Colonic mucosa (tissue), 4 donors: ENCODE results near the gene HNRNPH1. TPM values are rescaled to one million over a fixed set of nuclear protein-coding genes. Genes with fewer than 3 reads are reported as not detected.

Source experiments
- DNase-seq: peaks from one replicate; pipeline ENCODE4 v3.0.0-alpha.2; 2020
- H3K27ac ChIP-seq: fragments of 200-600 bp; one replicate; pipeline ENCODE4 v1.8.0; 2021
- H3K27me3 ChIP-seq: fragments of 200-600 bp; one replicate; pipeline ENCODE4 v1.8.0; 2021
- H3K36me3 ChIP-seq: fragments of 200-600 bp; one replicate; pipeline ENCODE4 v1.8.0; 2021
- H3K4me1 ChIP-seq: fragments of 200-600 bp; one replicate; pipeline ENCODE4 v1.8.0; 2021; ENCODE audit warnings: mild to moderate bottlenecking
- H3K4me3 ChIP-seq: fragments of 200-600 bp; one replicate; pipeline ENCODE4 v1.8.0; 2021
- H3K9ac ChIP-seq, 2 donors: one replicate each; pipeline ENCODE4 v1.7.0; 2013; ENCODE audit warnings: control low read depth in 2 of 2, low read depth in 2 of 2, low read length in 2 of 2
- H3K9me3 ChIP-seq: fragments of 200-600 bp; one replicate; pipeline ENCODE4 v1.8.0; 2021
- CTCF ChIP-seq: fragments of 200-600 bp; IDR thresholded peaks from one replicate; pipeline ENCODE4 v1.8.0; 2022; ENCODE audit warnings: antibody characterized with exemption, mild to moderate bottlenecking
- intact Hi-C: fragments of 100-400 bp; cut with DNase I; formaldehyde crosslinking; loops from one replicate; pipeline ENCODE4 v1.14.1; 2022
- total RNA-seq, 2 donors: library from RNA; stranded (reverse); fragmentation: NEBNext Ultra II Directional in 1 of 2; extraction: Animal tissue kit (Norgen Biotek cat#: 25700) in 1 of 2; gene quantifications; one replicate each; pipeline ENCODE4 v1.2.1, GENCODE V29; 2021
- donor health status: healthy.
- donor health status: DM: no; HTN: no; CAD: no.
- donor health status: DM: no; HTN: no; CAD: no.

Gene HNRNPH1
- total RNA-seq, 2 donors from 2014 or later: 332 to 510 TPM

GRCh38 chr5:179619776-179620175 is 3.7 kb downstream of the HNRNPH1 start:
- peaks cover 8% of the 10 kb centered on the region for H3K4me1 ChIP-seq
- H3K27me3 ChIP-seq: no peaks in the 10 kb centered on the region
- intact Hi-C loops: loop anchor here (10.0 kb wide), 1 partner anchor 105 kb away; no protein-coding TSS in a partner anchor
- H3K9me3 ChIP-seq: no peaks in the 10 kb centered on the region
- no peak for TF ChIP-seq CTCF
- H3K27ac ChIP-seq: no peak overlapping the region
- H3K9ac ChIP-seq: no peak overlapping the region
- H3K36me3 ChIP-seq: peaks cover 34% of the 10 kb centered on the region
- peak overlapping the region; percentile 98 for H3K4me3 ChIP-seq
- DNase-seq: no peak

- intact Hi-C loops: loop anchor here (10.0 kb wide), 1 partner anchor 106 kb away; no protein-coding TSS in a partner anchor
- no peaks in the 10 kb centered on the region for H3K27me3 ChIP-seq
- DNase-seq: no peak
- H3K9me3 ChIP-seq: no peaks in the 10 kb centered on the region
- peaks cover 39% of the 10 kb centered on the region for H3K36me3 ChIP-seq
- TF ChIP-seq CTCF: no peak
- H3K27ac ChIP-seq: no peak overlapping the region
- H3K4me1 ChIP-seq: peaks cover 8% of the 10 kb centered on the region
- no peak overlapping the region for H3K9ac ChIP-seq
- H3K4me3 ChIP-seq: no peak overlapping the region
Observed at GRCh38 chr5:179618923-179619554, 4.4 kb downstream of the HNRNPH1 start.

- no peak for TF ChIP-seq CTCF
- no peaks in the 10 kb centered on the region for H3K27me3 ChIP-seq
- H3K27ac ChIP-seq: no peak overlapping the region
- intact Hi-C loops: loop anchor here (10.0 kb wide), 1 partner anchor 107 kb away; no protein-coding TSS in a partner anchor
- no peak overlapping the region for H3K4me3 ChIP-seq
- peaks cover 47% of the 10 kb centered on the region for H3K36me3 ChIP-seq
- DNase-seq: no peak
- H3K9me3 ChIP-seq: no peaks in the 10 kb centered on the region
- no peak overlapping the region for H3K9ac ChIP-seq
- H3K4me1 ChIP-seq: peaks cover 8% of the 10 kb centered on the region
Observed at GRCh38 chr5:179617930-179618329, 5.5 kb downstream of the HNRNPH1 start.

- no peaks in the 10 kb centered on the region for H3K27me3 ChIP-seq
- TF ChIP-seq CTCF: no peak
- H3K27ac ChIP-seq: no peak overlapping the region
- intact Hi-C loops: loop anchor here (10.0 kb wide), 1 partner anchor 109 kb away; no protein-coding TSS in a partner anchor
- no peak overlapping the region for H3K4me3 ChIP-seq
- peaks cover 5% of the 10 kb centered on the region for H3K4me1 ChIP-seq
- DNase-seq: no peak
- H3K9me3 ChIP-seq: no peaks in the 10 kb centered on the region
- H3K36me3 ChIP-seq: peaks cover 47% of the 10 kb centered on the region
- no peak overlapping the region for H3K9ac ChIP-seq
Observed at GRCh38 chr5:179616002-179616594, 7.4 kb downstream of the HNRNPH1 start.

GRCh38 chr5:179615203-179615602 is 8.3 kb downstream of the HNRNPH1 start:
- H3K9ac ChIP-seq: no peak overlapping the region
- no peaks in the 10 kb centered on the region for H3K4me1 ChIP-seq
- no peaks in the 10 kb centered on the region for H3K27me3 ChIP-seq
- peaks cover 47% of the 10 kb centered on the region for H3K36me3 ChIP-seq
- H3K4me3 ChIP-seq: no peak overlapping the region
- no peak for TF ChIP-seq CTCF
- no peaks in the 10 kb centered on the region for H3K9me3 ChIP-seq
- no peak overlapping the region for H3K27ac ChIP-seq
- DNase-seq: no peak
- intact Hi-C loops: loop anchor here (10.0 kb wide), 1 partner anchor 110 kb away; no protein-coding TSS in a partner anchor
